T-cell (primary cell): ENCODE results near the gene IKZF2. TPM values are rescaled to one million over a fixed set of nuclear protein-coding genes. Genes with fewer than 3 reads are reported as not detected.

Source experiments
- ATAC-seq, 4 experiments: fragments of 200-7000 bp in 3 of 4; fragments of 150-1000 bp in 1 of 4; cut with Tn5 transposase; replicated peaks in 1 of 4; 1 replicate in 3 of 4; 2 replicates in 1 of 4; pipeline ENCODE4 v1.10.0; 2021; ENCODE audit warnings: moderate library complexity in 3 of 4, mild to moderate bottlenecking in 2 of 4, moderate number of reproducible peaks in 1 of 4
- CTCF ChIA-PET, 2 donors: fragments of 300-600 bp; sonication (Branson Sonifier 250); formaldehyde crosslinking; loops; one replicate each; lab custom pipeline; 2022; ENCODE audit warnings: antibody characterized with exemption in 2 of 2; lab: Charles Lee
- POLR2A ChIA-PET, 2 donors: fragments of 300-600 bp; sonication (Branson Sonifier 250); formaldehyde crosslinking; loops; one replicate each; lab custom pipeline; 2022; ENCODE audit warnings: antibody characterized with exemption in 2 of 2; lab: Charles Lee
- DNase-seq, 35 experiments: peaks; one replicate each; pipeline versions ENCODE4 v3.0.0 to v3.0.0-alpha.2; 2013 to 2023
- H3K27ac ChIP-seq: one replicate; pipeline ENCODE4 v1.5.1; 2013; ENCODE audit warnings: low read length
- H3K27me3 ChIP-seq, 2 experiments: replicated peaks in 1 of 2; 1 replicate in 1 of 2; 2 replicates in 1 of 2; pipeline versions ENCODE4 v1.6.1 to v1.7.0; 2013; ENCODE audit warnings: low read length in 1 of 2, mixed read lengths in 1 of 2; ENCODE audit not compliant: control insufficient read depth in 2 of 2, insufficient read depth in 2 of 2; ENCODE audit errors: extremely low read depth in 1 of 2
- H3K36me3 ChIP-seq, 2 donors: 1 replicate in 1 of 2; 2 replicates in 1 of 2; pipeline versions ENCODE4 v1.6.1 to v1.7.0; 2013; ENCODE audit warnings: low read length in 1 of 2; ENCODE audit not compliant: control insufficient read depth in 2 of 2, insufficient read depth in 1 of 2; ENCODE audit errors: extremely low read depth in 1 of 2
- H3K4me1 ChIP-seq, 2 experiments: 1 replicate in 1 of 2; 2 replicates in 1 of 2; pipeline versions ENCODE4 v1.6.1 to v1.7.0; 2013; ENCODE audit warnings: low read length in 2 of 2, mixed read lengths in 1 of 2; ENCODE audit not compliant: insufficient read depth in 2 of 2, control insufficient read depth in 1 of 2; ENCODE audit errors: extremely low read depth in 1 of 2
- H3K4me3 ChIP-seq, 2 donors: 1 replicate in 1 of 2; 2 replicates in 1 of 2; pipeline versions ENCODE4 v1.5.1 to v1.7.0; 2013; ENCODE audit warnings: mild to moderate bottlenecking in 2 of 2, low read length in 1 of 2, moderate library complexity in 1 of 2; ENCODE audit not compliant: control insufficient read depth in 1 of 2; ENCODE audit errors: extremely low read depth in 1 of 2
- H3K9me3 ChIP-seq: 2 replicates; pipeline ENCODE4 v1.7.0; 2013
- H3K27ac Mint-ChIP-seq, 2 donors: one replicate each; pipeline ENCODE4 v1.8.0; 2020 to 2021; ENCODE audit warnings: mild to moderate bottlenecking in 2 of 2, mixed read lengths in 2 of 2
- H3K27me3 Mint-ChIP-seq, 2 donors: one replicate each; pipeline ENCODE4 v1.8.0; 2021 to 2022; ENCODE audit warnings: mixed read lengths in 2 of 2
- H3K36me3 Mint-ChIP-seq: one replicate; pipeline ENCODE4 v1.8.0; 2021; ENCODE audit warnings: mixed read lengths
- H3K4me1 Mint-ChIP-seq, 3 donors: one replicate each; pipeline ENCODE4 v1.8.0; 2020 to 2022; ENCODE audit warnings: mixed read lengths in 3 of 3, mild to moderate bottlenecking in 1 of 3
- H3K4me3 Mint-ChIP-seq, 3 donors: one replicate each; pipeline ENCODE4 v1.8.0; 2020 to 2022; ENCODE audit warnings: mild to moderate bottlenecking in 3 of 3, mixed read lengths in 3 of 3, moderate library complexity in 3 of 3
- H3K9me3 Mint-ChIP-seq, 3 donors: one replicate each; pipeline ENCODE4 v1.8.0; 2020 to 2022; ENCODE audit warnings: mixed read lengths in 3 of 3
- WGBS: methylation state at CpG from one replicate; pipeline ENCODE4 v1.1.5; 2013; ENCODE audit warnings: missing lambda C conversion rate; ENCODE audit not compliant: insufficient coverage; 5-methylcytosine and 5-hydroxymethylcytosine counted together
- total RNA-seq, 35 experiments: library from RNA in 6 of 35; stranded (reverse) in 6 of 35; fragments of 120-200 nt in 1 of 35; gene quantifications; one replicate each; pipeline versions ENCODE4 v1.2.1 to v1.2.4 and lab custom pipeline; 2013 to 2026

Gene IKZF2
- total RNA-seq (10 to 100 TPM; 23.4 to 64.1 (median 31.0) TPM), total RNA-seq (lab: John Stamatoyannopoulos, UW) (24.5 to 214 (median 82.9) reads per million in 29 experiments)
- total RNA-seq (2013): 63.2 TPM

DNA sequence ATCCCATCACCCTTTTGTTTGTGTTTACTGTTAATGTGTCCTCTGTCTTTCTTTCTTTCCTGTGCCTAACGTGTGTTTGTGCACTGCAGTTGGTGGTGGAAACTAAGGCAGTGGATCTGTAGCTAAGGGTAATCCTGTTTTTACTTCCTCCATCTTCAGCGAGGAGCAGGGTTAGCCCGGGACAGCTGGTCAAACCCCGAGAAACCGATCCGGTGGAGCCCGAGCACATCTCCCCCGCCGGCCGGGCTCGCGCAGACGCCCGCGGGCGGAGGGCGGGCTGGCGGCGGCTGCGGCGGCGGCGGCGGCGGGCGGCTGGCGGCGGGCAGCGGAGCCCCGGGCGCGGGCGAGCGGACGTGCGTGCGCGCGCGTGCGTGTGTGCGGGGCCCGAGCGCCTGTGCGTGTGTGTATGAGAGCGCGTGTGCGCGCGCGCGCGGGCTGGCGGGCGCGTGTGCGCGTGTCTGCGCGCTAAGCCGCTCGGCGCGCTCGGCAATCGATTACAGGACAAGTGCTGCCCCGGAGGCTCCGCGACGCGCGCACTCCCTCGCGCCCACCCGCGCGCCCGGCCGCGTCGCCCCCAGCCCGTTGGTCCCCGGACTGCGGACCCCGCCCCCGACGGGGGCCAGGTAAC, at the start of gene IKZF2:
Gene IKZF2 (minus strand): TSS at position 176 of the 628 bp plus-strand sequence. CDS start 2,983 bp downstream, outside the sequence.
- peak; percentile 43 to 93 (median 72) for DNase-seq
- Mint-ChIP-seq H3K4me3 (peak within 1 kb of the TSS; percentile 89 to 91 (median 91)), H3K9me3 (no peaks in the 10 kb centered on the region), H3K27ac (peak within 1 kb of the TSS; percentile 87 to 92), H3K36me3 (no peaks in the 10 kb centered on the region), H3K4me1 (peaks cover 39 to 46% (median 39%) of the 10 kb centered on the region in 3 donors), H3K27me3 (peaks cover 5 to 37% of the 10 kb centered on the region in 2 donors)
- H3K36me3 ChIP-seq: no peaks in the 10 kb centered on the region
- H3K4me3 ChIP-seq: peak within 1 kb of the TSS; percentile 72 to 89
- H3K4me1 ChIP-seq: peaks cover 4 to 28% of the 10 kb centered on the region in 2 experiments
- WGBS: under 1% methylated on average over 60 of the region's 87 CpGs
- ChIA-PET CTCF (interaction anchor here (0.5 to 1.8 kb wide), 6 partner anchors 12 to 387 kb away, joined by 3 to 11 read pairs (median 5); no protein-coding TSS in a partner anchor), POLR2A (no interaction called here)
- peak; percentile 74 to 79 (median 76) for ATAC-seq
- peaks cover 0 to 4% of the 10 kb centered on the region in 2 experiments for H3K27me3 ChIP-seq
- H3K27ac ChIP-seq: peak within 1 kb of the TSS; percentile 78
- no peaks in the 10 kb centered on the region for H3K9me3 ChIP-seq

DNA sequence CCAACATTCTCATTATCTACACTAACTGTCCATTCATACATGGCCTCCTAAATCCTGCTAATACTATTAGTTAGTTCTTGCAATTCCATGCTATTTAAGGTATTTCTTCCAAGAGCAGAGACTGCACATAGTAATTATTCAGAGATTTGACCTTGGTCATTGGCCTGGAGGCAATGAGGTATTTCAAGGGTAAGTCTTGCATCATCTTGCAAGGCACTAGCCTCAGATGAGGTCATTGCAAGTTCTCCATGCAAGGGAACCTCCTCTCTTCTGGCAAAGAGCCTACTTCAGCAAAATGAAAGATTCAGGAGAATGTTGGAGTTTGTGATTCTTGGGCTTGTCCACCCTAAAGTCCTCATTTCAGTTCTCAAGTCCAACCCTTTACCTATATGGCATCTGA, 48.5 kb upstream of the IKZF2 start:
- ChIA-PET POLR2A (no interaction called here), CTCF (no interaction called here)
- Histone ChIP-seq H3K27ac (no peak overlapping the region), H3K9me3 (no peaks in the 10 kb centered on the region), H3K4me1 (no peaks in the 10 kb centered on the region), H3K4me3 (no peak overlapping the region), H3K36me3 (no peaks in the 10 kb centered on the region), H3K27me3 (no peaks in the 10 kb centered on the region)
- H3K4me3 Mint-ChIP-seq: no peak overlapping the region
- DNase-seq (no peak), ATAC-seq (no peak)
- H3K9me3 Mint-ChIP-seq: no peaks in the 10 kb centered on the region
- no peak overlapping the region for H3K27ac Mint-ChIP-seq
- no peaks in the 10 kb centered on the region for H3K4me1 Mint-ChIP-seq
- no peaks in the 10 kb centered on the region for H3K36me3 Mint-ChIP-seq
- H3K27me3 Mint-ChIP-seq: no peaks in the 10 kb centered on the region

DNA sequence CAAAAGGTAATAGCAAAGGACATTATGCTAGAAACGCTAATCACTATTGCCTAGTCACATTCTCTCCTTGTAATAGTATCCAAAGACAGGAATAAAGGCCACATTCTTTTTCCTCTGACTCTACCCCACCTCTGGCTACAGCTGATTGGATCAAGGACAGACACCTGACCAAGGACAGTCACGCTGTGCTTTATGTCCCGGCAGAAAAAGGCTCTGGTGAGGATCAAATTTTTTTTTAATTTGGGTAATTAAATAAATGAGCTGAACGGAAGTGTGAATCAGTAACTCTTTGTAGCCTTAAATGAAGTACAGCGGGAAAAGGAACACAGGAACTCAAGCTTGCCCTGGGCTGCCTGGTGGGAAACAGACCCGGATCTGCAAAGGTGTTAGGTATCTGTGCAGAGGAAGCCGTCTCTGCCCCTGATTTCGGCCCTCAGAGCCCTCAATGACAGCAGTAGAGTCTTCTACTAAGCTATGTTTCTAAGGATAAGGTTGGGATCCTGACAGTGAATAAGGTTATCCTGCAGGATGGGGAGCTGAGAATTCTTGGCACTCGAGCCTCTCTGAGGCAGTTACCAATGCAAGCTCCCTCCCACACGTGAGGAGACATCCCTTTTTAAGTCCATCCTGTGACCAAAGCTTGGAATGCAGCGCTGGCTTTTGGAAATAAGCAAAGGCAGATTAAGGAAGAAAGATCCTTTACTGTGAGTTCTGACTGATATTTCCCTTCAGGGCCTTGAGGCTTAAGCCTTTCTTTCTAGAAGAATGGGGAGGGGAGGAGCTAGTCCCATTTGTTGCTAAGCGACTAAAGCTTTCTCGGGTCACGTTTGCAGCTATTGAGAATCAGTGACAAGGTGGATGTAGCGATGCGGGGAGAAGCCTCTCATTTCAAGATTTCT, 37.8 kb upstream of the IKZF2 start:
- no peak overlapping the region for H3K27ac Mint-ChIP-seq
- no peak overlapping the region for H3K4me3 Mint-ChIP-seq
- H3K27ac ChIP-seq: no peak overlapping the region
- peaks cover 0 to 4% (median 0%) of the 10 kb centered on the region in 3 donors for H3K9me3 Mint-ChIP-seq
- ChIA-PET CTCF (no interaction called here), POLR2A (no interaction called here)
- H3K36me3 Mint-ChIP-seq: no peaks in the 10 kb centered on the region
- no peaks in the 10 kb centered on the region for H3K27me3 ChIP-seq
- no peaks in the 10 kb centered on the region for H3K27me3 Mint-ChIP-seq
- no peaks in the 10 kb centered on the region for H3K9me3 ChIP-seq
- no peak for DNase-seq
- H3K4me3 ChIP-seq: no peak overlapping the region
- no peaks in the 10 kb centered on the region for H3K36me3 ChIP-seq
- no peak for ATAC-seq
- WGBS: 76% methylated on average over 11 of the region's 16 CpGs
- H3K4me1 ChIP-seq: peaks cover 0 to 2% of the 10 kb centered on the region in 2 experiments
- H3K4me1 Mint-ChIP-seq: no peaks in the 10 kb centered on the region

DNA sequence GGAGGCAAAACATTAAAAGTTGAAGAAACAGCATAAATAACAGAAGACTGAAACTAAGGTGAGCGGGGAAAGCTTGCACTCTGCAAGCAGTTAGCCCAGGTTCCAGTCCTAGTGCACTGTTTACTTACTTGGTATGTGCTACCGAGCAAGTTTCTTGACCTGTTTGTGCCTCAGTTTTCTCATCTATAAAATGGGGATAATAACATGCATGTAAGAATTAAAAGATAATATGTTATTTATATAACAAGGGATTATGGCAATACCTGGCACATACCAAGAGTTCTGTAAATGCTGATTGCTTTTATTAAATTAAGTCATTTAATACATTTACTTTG, 37.1 kb upstream of the IKZF2 start:
- ATAC-seq: no peak
- no peaks in the 10 kb centered on the region for H3K27me3 Mint-ChIP-seq
- H3K4me3 Mint-ChIP-seq: no peak overlapping the region
- no peak overlapping the region for H3K4me3 ChIP-seq
- no peaks in the 10 kb centered on the region for H3K4me1 Mint-ChIP-seq
- 71% methylated on average over 1 of the region's 2 CpGs for WGBS
- H3K27ac ChIP-seq: no peak overlapping the region
- peaks cover 0 to 4% (median 0%) of the 10 kb centered on the region in 3 donors for H3K9me3 Mint-ChIP-seq
- no peaks in the 10 kb centered on the region for H3K36me3 ChIP-seq
- POLR2A ChIA-PET: no interaction called here
- peaks cover 0 to 2% of the 10 kb centered on the region in 2 experiments for H3K4me1 ChIP-seq
- no peak for DNase-seq
- H3K27me3 ChIP-seq: no peaks in the 10 kb centered on the region
- H3K36me3 Mint-ChIP-seq: no peaks in the 10 kb centered on the region
- H3K27ac Mint-ChIP-seq: no peak overlapping the region
- no peaks in the 10 kb centered on the region for H3K9me3 ChIP-seq
- CTCF ChIA-PET: no interaction called here

DNA sequence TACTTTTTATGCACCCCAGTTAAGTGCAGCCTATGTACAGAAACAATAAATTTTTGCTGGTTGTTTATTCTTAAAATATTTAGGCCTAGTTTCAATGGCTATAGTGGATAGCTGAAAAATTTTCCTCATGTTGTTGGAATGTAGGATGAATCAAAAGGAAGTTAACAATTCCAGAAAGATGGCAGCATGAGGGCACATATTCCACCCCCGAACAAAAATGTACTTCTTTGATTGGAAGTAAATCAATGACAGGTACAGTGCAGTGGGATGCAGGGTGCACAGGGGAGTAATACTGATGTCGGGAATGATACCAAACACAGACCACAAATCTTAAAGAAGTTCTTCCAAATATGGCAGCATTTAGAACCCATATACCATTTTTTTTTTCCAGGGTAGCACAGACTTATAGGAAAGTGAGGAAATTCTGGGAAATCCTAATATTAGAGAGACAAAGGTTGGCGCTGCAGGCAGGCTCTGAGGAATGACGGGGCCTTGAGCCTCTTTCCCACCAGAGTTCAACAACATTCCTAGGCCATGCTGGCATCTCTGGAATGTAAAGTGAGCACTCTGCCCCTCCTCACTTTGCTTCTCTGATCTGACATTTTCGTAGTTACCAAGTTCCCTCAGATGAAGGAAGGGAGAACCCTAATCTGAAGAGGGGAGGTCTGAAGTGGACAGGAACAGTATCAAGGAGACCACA, 36.6 kb upstream of the IKZF2 start:
- Histone ChIP-seq H3K27me3 (no peaks in the 10 kb centered on the region), H3K4me3 (no peak overlapping the region), H3K4me1 (peaks cover 0 to 2% of the 10 kb centered on the region in 2 experiments), H3K9me3 (no peaks in the 10 kb centered on the region), H3K36me3 (no peaks in the 10 kb centered on the region), H3K27ac (no peak overlapping the region)
- Mint-ChIP-seq H3K9me3 (peaks cover 0 to 4% (median 0%) of the 10 kb centered on the region in 3 donors), H3K36me3 (no peaks in the 10 kb centered on the region), H3K4me3 (no peak overlapping the region), H3K27me3 (no peaks in the 10 kb centered on the region), H3K27ac (no peak overlapping the region), H3K4me1 (no peaks in the 10 kb centered on the region)
- ChIA-PET CTCF (no interaction called here), POLR2A (no interaction called here)
- no peak for ATAC-seq
- no peak for DNase-seq
- WGBS: no CpG with 5 or more reads among the region's 5 CpGs

- Histone ChIP-seq H3K27ac (no peak overlapping the region), H3K9me3 (no peaks in the 10 kb centered on the region), H3K4me3 (no peak overlapping the region), H3K36me3 (no peaks in the 10 kb centered on the region), H3K27me3 (no peaks in the 10 kb centered on the region), H3K4me1 (peaks cover 0 to 2% of the 10 kb centered on the region in 2 experiments)
- no peaks in the 10 kb centered on the region for H3K36me3 Mint-ChIP-seq
- no peak overlapping the region for H3K4me3 Mint-ChIP-seq
- DNase-seq (no peak), ATAC-seq (no peak)
- ChIA-PET POLR2A (no interaction called here), CTCF (no interaction called here)
- no peak overlapping the region for H3K27ac Mint-ChIP-seq
- H3K27me3 Mint-ChIP-seq: no peaks in the 10 kb centered on the region
- WGBS: no CpG with 5 or more reads among the region's 3 CpGs
- H3K4me1 Mint-ChIP-seq: no peaks in the 10 kb centered on the region
- peaks cover 0 to 4% (median 0%) of the 10 kb centered on the region in 3 donors for H3K9me3 Mint-ChIP-seq
Measured at GRCh38 chr2:213187386-213187785, 36.0 kb upstream of the IKZF2 start.
